ENCODE measurements around the gene STK33. TPM values are rescaled to one million over a fixed set of nuclear protein-coding genes. Genes with fewer than 3 reads are reported as not detected.

Gene STK33
- total RNA-seq, 1 donor from 2014 or later, result 11.5 TPM

DNA sequence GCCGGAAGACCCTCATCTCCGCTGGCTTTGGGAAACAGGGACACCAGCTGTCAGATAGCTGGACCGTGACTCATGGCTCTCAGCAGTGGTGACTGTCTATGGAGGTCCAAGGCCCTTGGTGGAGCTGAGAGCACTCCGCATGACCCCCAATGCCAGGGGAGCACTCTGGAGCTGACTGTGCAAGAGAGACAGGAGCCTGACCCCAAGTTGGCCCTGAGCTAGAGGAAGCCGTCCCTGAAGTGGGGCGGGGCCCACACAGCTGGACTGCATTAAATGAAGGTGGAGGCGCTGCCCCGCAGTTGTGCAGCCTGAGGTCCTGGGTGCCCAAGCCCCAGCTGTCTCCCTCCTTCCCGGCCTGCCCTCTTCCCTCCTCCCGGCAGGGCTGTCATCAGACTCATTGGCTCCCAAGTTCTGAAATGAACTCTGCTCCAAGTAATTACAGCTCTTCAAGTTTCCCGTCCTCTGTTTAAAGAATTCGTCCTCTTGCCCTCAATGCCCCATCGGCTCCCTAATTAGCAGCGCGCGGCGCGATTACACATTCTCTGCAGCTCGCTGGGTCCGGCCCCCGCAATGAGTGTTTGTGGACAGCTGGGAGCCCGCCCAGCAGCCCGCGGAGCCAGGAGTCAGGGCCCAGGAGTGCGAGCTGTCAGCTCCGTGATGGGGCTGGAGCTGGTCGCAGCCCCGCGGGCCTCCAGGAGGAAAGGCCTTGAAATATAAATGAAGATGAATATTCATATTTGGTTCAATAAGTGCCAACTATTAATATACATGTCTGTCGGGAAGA lies 237.1 kb downstream of the STK33 start:
- peaks cover 12% of the 10 kb centered on the region for H3K4me1 ChIP-seq
- intact Hi-C loops (cut with DNase I), result no loop called here
- TF ChIP-seq, protein P1, sequence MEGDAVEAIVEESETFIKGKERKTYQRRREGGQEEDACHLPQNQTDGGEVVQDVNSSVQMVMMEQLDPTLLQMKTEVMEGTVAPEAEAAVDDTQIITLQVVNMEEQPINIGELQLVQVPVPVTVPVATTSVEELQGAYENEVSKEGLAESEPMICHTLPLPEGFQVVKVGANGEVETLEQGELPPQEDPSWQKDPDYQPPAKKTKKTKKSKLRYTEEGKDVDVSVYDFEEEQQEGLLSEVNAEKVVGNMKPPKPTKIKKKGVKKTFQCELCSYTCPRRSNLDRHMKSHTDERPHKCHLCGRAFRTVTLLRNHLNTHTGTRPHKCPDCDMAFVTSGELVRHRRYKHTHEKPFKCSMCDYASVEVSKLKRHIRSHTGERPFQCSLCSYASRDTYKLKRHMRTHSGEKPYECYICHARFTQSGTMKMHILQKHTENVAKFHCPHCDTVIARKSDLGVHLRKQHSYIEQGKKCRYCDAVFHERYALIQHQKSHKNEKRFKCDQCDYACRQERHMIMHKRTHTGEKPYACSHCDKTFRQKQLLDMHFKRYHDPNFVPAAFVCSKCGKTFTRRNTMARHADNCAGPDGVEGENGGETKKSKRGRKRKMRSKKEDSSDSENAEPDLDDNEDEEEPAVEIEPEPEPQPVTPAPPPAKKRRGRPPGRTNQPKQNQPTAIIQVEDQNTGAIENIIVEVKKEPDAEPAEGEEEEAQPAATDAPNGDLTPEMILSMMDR (IDR thresholded peaks at IDR 0.05), result no peak
- TF ChIP-seq POLR2AphosphoS5 (IDR thresholded peaks at IDR 0.05; ENCODE audit: insufficient read depth in 1 of 2, low read depth in 1 of 2) (no peak), POLR2A (IDR thresholded peaks at IDR 0.05) (no peak)
- no peak for DNase-seq (ENCODE audit: extremely low spot score in 2 of 2)
- no peak overlapping the region for H3K27ac ChIP-seq
- H3K36me3 ChIP-seq, result no peaks in the 10 kb centered on the region
- no peaks in the 10 kb centered on the region for H3K9me3 ChIP-seq
- H3K4me3 ChIP-seq, result no peak overlapping the region
- no peaks in the 10 kb centered on the region for H3K27me3 ChIP-seq

DNA sequence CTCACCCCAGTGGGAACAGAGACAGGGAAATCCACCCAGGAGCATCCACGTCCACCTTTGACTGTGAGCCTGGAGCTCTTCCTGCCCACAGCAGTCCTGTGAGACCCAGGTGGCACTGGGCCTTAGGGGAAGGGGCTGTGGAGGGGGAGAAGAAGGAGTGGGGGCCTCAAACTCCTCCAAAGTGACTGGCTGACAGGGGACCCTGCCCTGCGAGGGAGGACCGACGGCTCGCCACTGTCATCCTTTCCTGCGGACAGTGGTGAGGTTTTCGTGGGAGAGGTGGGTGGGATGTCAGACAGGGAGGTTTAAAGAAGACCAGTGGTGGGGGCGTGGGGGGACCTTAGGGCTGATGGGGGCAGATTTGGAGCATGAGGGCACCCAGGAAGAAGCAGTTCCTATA lies 237.8 kb downstream of the STK33 start:
- H3K27ac ChIP-seq, result no peak overlapping the region
- intact Hi-C loops (cut with DNase I), result no loop called here
- no peak for DNase-seq (ENCODE audit: extremely low spot score in 2 of 2)
- no peaks in the 10 kb centered on the region for H3K27me3 ChIP-seq
- no peak overlapping the region for H3K4me3 ChIP-seq
- H3K36me3 ChIP-seq, result no peaks in the 10 kb centered on the region
- H3K4me1 ChIP-seq, result peaks cover 12% of the 10 kb centered on the region
- no peaks in the 10 kb centered on the region for H3K9me3 ChIP-seq
- TF ChIP-seq, protein P1 (IDR thresholded peaks at IDR 0.05), result no peak
- TF ChIP-seq POLR2AphosphoS5 (IDR thresholded peaks at IDR 0.05; ENCODE audit: insufficient read depth in 1 of 2, low read depth in 1 of 2), result no peak
- no peak for TF ChIP-seq POLR2A (IDR thresholded peaks at IDR 0.05)

DNA sequence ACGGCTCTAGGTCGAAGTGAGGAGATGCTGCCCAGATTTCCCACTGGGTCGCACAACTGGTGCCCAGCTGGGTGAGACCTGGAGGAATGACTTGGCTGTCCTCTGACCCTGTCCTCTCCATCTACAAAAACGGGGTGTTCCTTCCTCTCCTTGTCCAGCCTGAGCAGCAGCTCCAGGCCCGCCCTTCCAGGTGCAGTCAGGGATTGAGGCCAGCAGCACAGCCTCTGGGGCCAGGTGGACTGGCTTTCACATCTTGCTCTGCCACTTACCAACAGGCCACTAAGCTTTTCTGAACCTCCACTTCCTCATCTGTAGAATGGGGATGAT lies 238.6 kb downstream of the STK33 start:
- intact Hi-C loops (cut with DNase I), result no loop called here
- Histone ChIP-seq H3K27ac (no peak overlapping the region), H3K4me1 (peaks cover 12% of the 10 kb centered on the region), H3K27me3 (no peaks in the 10 kb centered on the region), H3K36me3 (no peaks in the 10 kb centered on the region), H3K9me3 (no peaks in the 10 kb centered on the region), H3K4me3 (no peak overlapping the region)
- TF ChIP-seq POLR2A (IDR thresholded peaks at IDR 0.05) (no peak), POLR2AphosphoS5 (IDR thresholded peaks at IDR 0.05; ENCODE audit: insufficient read depth in 1 of 2, low read depth in 1 of 2) (no peak)
- TF ChIP-seq, protein P1 (IDR thresholded peaks at IDR 0.05), result no peak
- no peak for DNase-seq (ENCODE audit: extremely low spot score in 2 of 2)

DNA sequence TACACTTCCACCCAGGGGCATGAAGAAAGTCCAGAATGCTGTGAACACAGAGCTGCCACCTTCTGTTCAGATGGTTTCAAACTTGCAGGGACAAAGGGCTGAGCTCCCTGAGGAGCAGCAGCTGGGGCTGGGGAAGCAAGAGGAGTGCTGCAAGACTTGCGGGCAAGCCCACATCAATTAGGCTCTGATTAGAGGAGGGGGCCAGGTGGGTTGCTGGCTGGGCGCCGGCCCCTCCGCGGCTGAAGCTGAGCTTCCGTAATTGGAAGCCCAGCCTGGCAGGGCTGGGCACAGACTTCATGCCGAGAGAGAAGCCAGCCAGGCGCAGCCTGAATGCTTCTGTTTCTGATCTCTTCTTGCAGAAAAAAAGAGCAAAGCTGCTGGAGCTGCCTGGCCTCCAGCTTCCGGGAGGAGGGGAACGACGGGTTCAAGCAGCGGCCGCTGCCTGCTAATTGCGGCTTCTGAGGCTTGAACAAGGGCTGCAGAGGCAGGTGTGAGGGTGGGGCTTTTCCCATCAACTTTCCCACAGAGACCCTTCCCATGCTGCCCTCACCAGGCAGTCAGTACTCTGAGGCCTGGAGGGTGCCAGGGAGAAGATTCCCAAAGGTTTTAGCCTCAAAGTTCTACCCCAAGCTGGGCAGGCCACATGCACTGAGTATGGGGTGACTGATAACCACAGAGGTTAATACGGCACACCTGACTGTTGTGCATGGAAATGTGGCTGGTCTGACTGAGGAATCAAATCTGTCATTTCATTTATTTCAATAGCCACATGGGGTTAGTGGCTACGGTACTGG lies 239.2 kb downstream of the STK33 start:
- intact Hi-C loops (cut with DNase I), result no loop called here
- H3K4me3 ChIP-seq, result no peak overlapping the region
- DNase-seq (ENCODE audit: extremely low spot score in 2 of 2), result no peak
- TF ChIP-seq POLR2AphosphoS5 (IDR thresholded peaks at IDR 0.05; ENCODE audit: insufficient read depth in 1 of 2, low read depth in 1 of 2) (no peak), POLR2A (IDR thresholded peaks at IDR 0.05) (no peak)
- TF ChIP-seq, protein P1 (IDR thresholded peaks at IDR 0.05), result no peak
- H3K4me1 ChIP-seq, result peaks cover 12% of the 10 kb centered on the region
- H3K27ac ChIP-seq, result no peak overlapping the region
- H3K36me3 ChIP-seq, result no peaks in the 10 kb centered on the region
- no peaks in the 10 kb centered on the region for H3K27me3 ChIP-seq
- H3K9me3 ChIP-seq, result no peaks in the 10 kb centered on the region

Measured in vagina (tissue), 2 donors.